Endothelial cell of umbilical vein (primary cell): ENCODE measurements around the gene CAMKK2. TPM values are rescaled to one million over a fixed set of nuclear protein-coding genes. Genes with fewer than 3 reads are reported as not detected.

Experiments
- BruUV-seq: library from RNA; stranded (reverse); fragments of 400-500 nt; replicated peaks from 2 replicates; lab custom pipeline; 2021; lab: Mats Ljungman, UMichigan
- CTCF ChIA-PET: fragments of 300-600, 350-600 bp; sonication (Branson Sonifier 250); formaldehyde crosslinking; loops from one replicate; lab custom pipeline; 2021; ENCODE audit warnings: antibody characterized with exemption, inconsistent platforms; lab: Charles Lee
- POLR2A ChIA-PET: fragments of 300-600, 350-600 bp; sonication (Branson Sonifier 250); formaldehyde crosslinking; loops from one replicate; lab custom pipeline; 2021; ENCODE audit warnings: antibody characterized with exemption, inconsistent platforms; lab: Charles Lee
- DNase-seq: peaks from one replicate; pipeline ENCODE4 v3.0.0-alpha.2; 2011; ENCODE audit warnings: low read depth, low spot score
- FAIRE-seq: peaks from 2 replicates; lab custom pipeline; 2011; peaks lifted over from hg19 to GRCh38; lab: Jason Lieb, UNC
- H2AFZ ChIP-seq: 2 replicates; pipeline ENCODE4 v1.6.0; 2012; ENCODE audit warnings: low read depth, low read length, control low read depth, inconsistent platforms
- H3K27ac ChIP-seq: 2 replicates; pipeline ENCODE4 v1.5.1; 2011; ENCODE audit warnings: low read depth, mild to moderate bottlenecking, control low read depth, low read length, moderate library complexity; ENCODE audit not compliant: insufficient read depth
- H3K27me3 ChIP-seq, 2 experiments: 2 replicates each; pipeline versions ENCODE4 v1.6.0 to v1.6.1; 2011; ENCODE audit warnings: low read length in 2 of 2, mixed read lengths in 1 of 2; ENCODE audit not compliant: control insufficient read depth in 2 of 2, insufficient read depth in 2 of 2
- H3K36me3 ChIP-seq, 2 experiments: 2 replicates in 1 of 2; 3 replicates in 1 of 2; pipeline ENCODE4 v1.5.1; 2011; ENCODE audit warnings: low read length in 2 of 2, mild to moderate bottlenecking in 1 of 2, moderate library complexity in 1 of 2; ENCODE audit not compliant: control insufficient read depth in 2 of 2, insufficient read depth in 2 of 2; ENCODE audit errors: extremely low read depth in 1 of 2
- H3K4me1 ChIP-seq: 3 replicates; pipeline ENCODE4 v1.5.1; 2011; ENCODE audit warnings: mild to moderate bottlenecking, low read length; ENCODE audit not compliant: control insufficient read depth, insufficient read depth; ENCODE audit errors: extremely low read depth
- H3K4me2 ChIP-seq: 2 replicates; pipeline ENCODE4 v1.6.1; 2011; ENCODE audit warnings: low read length, control low read depth, mixed read lengths; ENCODE audit not compliant: insufficient read depth
- H3K4me3 ChIP-seq, 3 experiments: fragments of 200-600 bp in 1 of 3; sonication (generic), shearing (Covaris generic) in 1 of 3; replicated peaks in 1 of 3; 2 replicates each; pipeline ENCODE4 v1.5.1; 2011 to 2016; ENCODE audit warnings: control low read depth in 3 of 3, low read length in 3 of 3, mild to moderate bottlenecking in 2 of 3, inconsistent platforms in 1 of 3, low read depth in 1 of 3, moderate library complexity in 1 of 3; ENCODE audit not compliant: insufficient read depth in 1 of 3
- H3K79me2 ChIP-seq: 2 replicates; pipeline ENCODE4 v1.6.0; 2012; ENCODE audit warnings: low read length, inconsistent platforms; ENCODE audit not compliant: control insufficient read depth, insufficient read depth
- H3K9ac ChIP-seq: replicated peaks from 2 replicates; pipeline ENCODE3; 2011; ENCODE audit warnings: low read length, control low read depth; ENCODE audit not compliant: insufficient read depth; ENCODE audit errors: extremely low read depth
- H3K9me1 ChIP-seq: replicated peaks from 3 replicates; pipeline ENCODE4 v1.6.0; 2011; ENCODE audit warnings: mild to moderate bottlenecking, low read length; ENCODE audit not compliant: control insufficient read depth, insufficient read depth; ENCODE audit errors: extremely low read depth
- H3K9me3 ChIP-seq: replicated peaks from 2 replicates; pipeline ENCODE4 v1.5.1; 2012; ENCODE audit warnings: low read length, inconsistent platforms; ENCODE audit not compliant: control insufficient read depth, insufficient read depth
- H4K20me1 ChIP-seq: replicated peaks from 2 replicates; pipeline ENCODE3; 2011; ENCODE audit warnings: mild to moderate bottlenecking, low read length; ENCODE audit not compliant: control insufficient read depth, insufficient read depth; ENCODE audit errors: extremely low read depth
- CTCF ChIP-seq, 2 donors: IDR thresholded peaks; 1 replicate in 1 of 2; 2 replicates in 1 of 2; pipeline ENCODE4 v1.5.1; 2011; ENCODE audit warnings: low read length in 2 of 2, mild to moderate bottlenecking in 2 of 2, moderate library complexity in 2 of 2, control low read depth in 1 of 2, inconsistent platforms in 1 of 2, low read depth in 1 of 2; ENCODE audit not compliant: insufficient read depth in 1 of 2; ENCODE audit errors: extremely low read depth in 1 of 2
- EZH2 ChIP-seq: IDR thresholded peaks from 2 replicates; pipeline ENCODE4 v1.6.1; 2012; ENCODE audit warnings: borderline replicate concordance, low read depth, mild to moderate bottlenecking, moderate library complexity, low read length, inconsistent platforms; ENCODE audit not compliant: severe bottlenecking
- FOS ChIP-seq: IDR thresholded peaks from 2 replicates; pipeline ENCODE4 v1.6.1; 2011; ENCODE audit warnings: mild to moderate bottlenecking, low read length, moderate library complexity, borderline replicate concordance; ENCODE audit not compliant: insufficient read depth
- GATA2 ChIP-seq: IDR thresholded peaks from 2 replicates; pipeline ENCODE4 v1.7.0; 2011; ENCODE audit warnings: low read depth, mild to moderate bottlenecking, moderate library complexity, mixed read lengths, low read length; ENCODE audit not compliant: insufficient read length, insufficient read depth
- JUN ChIP-seq: IDR thresholded peaks from 2 replicates; pipeline ENCODE4 v1.6.1; 2011; ENCODE audit warnings: borderline replicate concordance, low read depth; ENCODE audit not compliant: insufficient read length, insufficient read depth
- MAX ChIP-seq: IDR thresholded peaks from 2 replicates; pipeline ENCODE4 v1.6.1; 2011; ENCODE audit not compliant: insufficient read depth, insufficient read length
- MYC ChIP-seq: IDR thresholded peaks from one replicate; pipeline ENCODE4 v1.6.1; 2011; ENCODE audit warnings: mild to moderate bottlenecking, low read depth, low read length
- POLR2A ChIP-seq: IDR thresholded peaks from 2 replicates; pipeline ENCODE4 v1.6.1; 2012; ENCODE audit warnings: low read depth, mild to moderate bottlenecking, control low read depth, low read length
- POLR2AphosphoS5 ChIP-seq: IDR thresholded peaks from 2 replicates; pipeline ENCODE4 v1.6.1; 2012; ENCODE audit warnings: low read depth, mild to moderate bottlenecking, control low read depth, low read length, moderate library complexity; ENCODE audit not compliant: insufficient read depth
- dilution Hi-C: fragments of 300-500 bp; cut with MboI; formaldehyde crosslinking; loops from one replicate; pipeline ENCODE4 v1.15.0; 2019; ENCODE audit warnings: low sequenced_read_pairs; ENCODE audit not compliant: extremely low pct_ligation_motif_present
- intact Hi-C: fragments of 100-400 bp; cut with micrococcal nuclease; formaldehyde crosslinking; loops from one replicate; pipeline ENCODE4 v1.10.0; 2022
- polyA plus RNA-seq, 4 experiments: library from polyadenylated mRNA; depleted of rRNA in 3 of 4; stranded (reverse) in 3 of 4; unstranded in 1 of 4; fragments of >200 nt; gene quantifications; 2 replicates each; pipeline versions ENCODE4 v1.2.1 to v1.2.3, GENCODE V29; 2011 to 2012; ENCODE audit warnings: missing spikeins in 1 of 4
- total RNA-seq: library from RNA; stranded (reverse); gene quantifications from 2 replicates; pipeline ENCODE4 v1.2.3, GENCODE V29; 2021

The CAMKK2 gene
- total and polyA plus RNA-seq, 2 donors (not counting 3 experiments of a cell fraction or from before 2014, with no cell fraction given) = 32.5 to 45.0 TPM

- Histone ChIP-seq H2AFZ (no peak overlapping the region), H3K27ac (peak overlapping the region; percentile 65), H3K27me3 (no peaks in the 10 kb centered on the region), H3K9me3 (no peaks in the 10 kb centered on the region), H3K9me1 (no peaks in the 10 kb centered on the region), H3K4me3 (no peak overlapping the region), H3K36me3 (peaks cover 0 to 4% of the 10 kb centered on the region in 2 experiments), H4K20me1 (no peaks in the 10 kb centered on the region), H3K9ac (no peak overlapping the region), H3K4me1 (peaks cover 25% of the 10 kb centered on the region), H3K4me2 (no peak overlapping the region), H3K79me2 (peaks cover 12% of the 10 kb centered on the region)
- DNase-seq (no peak), FAIRE-seq (no peak)
- ChIA-PET CTCF (interaction anchor here (0.6 to 1.2 kb wide), 4 partner anchors 9 to 335 kb away, joined by 3 to 7 read pairs (median 4); no protein-coding TSS in a partner anchor), POLR2A (no interaction called here)
- dilution Hi-C loops = no loop called here
- BruUV-seq = no TSS peak
- intact Hi-C loops = loop anchor here (1.0 to 2.0 kb wide), 2 partner anchors 17 to 48 kb away; partner anchors contain the start of gene CAMKK2
- no peak for TF ChIP-seq GATA2
- TF ChIP-seq JUN = no peak
- no peak for TF ChIP-seq POLR2A
- no peak for TF ChIP-seq POLR2AphosphoS5
- no peak for TF ChIP-seq MAX
- no peak for TF ChIP-seq EZH2
- no peak for TF ChIP-seq CTCF (IDR thresholded peaks at IDR 0.05; ENCODE audit: extremely low read depth in 1 of 2, insufficient read depth in 1 of 2, low read depth in 1 of 2, low read length in 2 of 2)
- TF ChIP-seq FOS = no peak
- no peak for TF ChIP-seq MYC
Observed at GRCh38 chr12:121279071-121279375, 17.5 kb downstream of the CAMKK2 start.
